Parathyroid adenoma (tissue), 2 donors: ENCODE results near the gene ICAM3.
"Not testable (repeated sequence)": the region's sequence is repeated elsewhere in the genome, so short reads cannot be mapped to it uniquely, and the experiment has no call there.

ENCODE experiments used
- H2AFZ ChIP-seq: fragments of 300-600 bp; sonication (generic); one replicate; pipeline ENCODE4 v1.7.0; 2017; ENCODE audit warnings: antibody characterized with exemption, mild to moderate bottlenecking
- H3K27ac ChIP-seq: fragments of 300-600 bp; sonication (generic); one replicate; pipeline ENCODE4 v1.7.0; 2017
- H3K27me3 ChIP-seq: fragments of 300-600 bp; sonication (generic); one replicate; pipeline ENCODE4 v1.7.0; 2017; ENCODE audit warnings: low read length; ENCODE audit not compliant: control insufficient read depth, insufficient read depth
- H3K36me3 ChIP-seq: fragments of 300-600 bp; sonication (generic); one replicate; pipeline ENCODE4 v1.7.0; 2017; ENCODE audit warnings: low read length; ENCODE audit not compliant: control insufficient read depth, insufficient read depth
- H3K4me1 ChIP-seq: fragments of 300-600 bp; sonication (generic); one replicate; pipeline ENCODE4 v1.7.0; 2017; ENCODE audit warnings: control low read depth
- H3K4me2 ChIP-seq: fragments of 300-600 bp; sonication (generic); one replicate; pipeline ENCODE4 v1.7.0; 2017; ENCODE audit warnings: low read length
- H3K4me3 ChIP-seq: fragments of 300-600 bp; sonication (generic); one replicate; pipeline ENCODE4 v1.7.0; 2017; ENCODE audit warnings: low read depth, low read length
- H3K79me2 ChIP-seq: fragments of 300-600 bp; sonication (generic); one replicate; pipeline ENCODE4 v1.7.0; 2017; ENCODE audit warnings: control low read depth
- H3K9ac ChIP-seq: fragments of 300-600 bp; sonication (generic); one replicate; pipeline ENCODE4 v1.7.0; 2017; ENCODE audit warnings: mild to moderate bottlenecking
- H3K9me3 ChIP-seq: fragments of 300-600 bp; sonication (generic); one replicate; pipeline ENCODE4 v1.7.0; 2017; ENCODE audit warnings: low read length; ENCODE audit not compliant: control insufficient read depth
- TF ChIP-seq, protein P1 (sequence below): fragments of 300-600 bp; sonication (generic); IDR thresholded peaks from one replicate; pipeline ENCODE4 v1.7.0; 2017; ENCODE audit warnings: antibody characterized with exemption, mild to moderate bottlenecking
- donor health status: primary hyperparathyroidism.

ICAM3 gene

DNA sequence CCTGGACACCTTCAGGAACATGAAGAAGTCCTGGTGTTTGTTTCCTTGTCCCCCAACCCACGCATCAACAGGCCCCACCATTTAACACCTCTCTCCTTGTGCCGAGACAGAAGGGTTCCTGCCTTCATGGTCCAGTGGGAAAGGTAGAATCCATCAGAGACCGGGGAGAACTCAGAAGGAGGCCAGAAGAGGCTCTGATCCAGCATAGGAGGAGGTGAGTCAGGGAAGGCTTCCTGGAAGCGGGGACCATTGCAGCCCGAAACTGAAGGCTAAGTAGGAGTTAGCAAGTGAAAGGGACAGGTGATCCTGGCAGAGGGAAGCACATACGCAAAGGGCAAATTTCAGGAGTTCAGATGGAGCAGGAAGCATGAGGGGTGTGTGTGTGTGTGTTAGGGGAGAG lies 484 bp downstream of the ICAM3 start:
- no peak overlapping the region for H3K4me3 ChIP-seq
- no peak overlapping the region for H3K9ac ChIP-seq
- no peaks in the 10 kb centered on the region for H3K79me2 ChIP-seq
- no peak overlapping the region for H3K4me2 ChIP-seq
- no peaks in the 10 kb centered on the region for H3K36me3 ChIP-seq
- TF ChIP-seq, protein P1, sequence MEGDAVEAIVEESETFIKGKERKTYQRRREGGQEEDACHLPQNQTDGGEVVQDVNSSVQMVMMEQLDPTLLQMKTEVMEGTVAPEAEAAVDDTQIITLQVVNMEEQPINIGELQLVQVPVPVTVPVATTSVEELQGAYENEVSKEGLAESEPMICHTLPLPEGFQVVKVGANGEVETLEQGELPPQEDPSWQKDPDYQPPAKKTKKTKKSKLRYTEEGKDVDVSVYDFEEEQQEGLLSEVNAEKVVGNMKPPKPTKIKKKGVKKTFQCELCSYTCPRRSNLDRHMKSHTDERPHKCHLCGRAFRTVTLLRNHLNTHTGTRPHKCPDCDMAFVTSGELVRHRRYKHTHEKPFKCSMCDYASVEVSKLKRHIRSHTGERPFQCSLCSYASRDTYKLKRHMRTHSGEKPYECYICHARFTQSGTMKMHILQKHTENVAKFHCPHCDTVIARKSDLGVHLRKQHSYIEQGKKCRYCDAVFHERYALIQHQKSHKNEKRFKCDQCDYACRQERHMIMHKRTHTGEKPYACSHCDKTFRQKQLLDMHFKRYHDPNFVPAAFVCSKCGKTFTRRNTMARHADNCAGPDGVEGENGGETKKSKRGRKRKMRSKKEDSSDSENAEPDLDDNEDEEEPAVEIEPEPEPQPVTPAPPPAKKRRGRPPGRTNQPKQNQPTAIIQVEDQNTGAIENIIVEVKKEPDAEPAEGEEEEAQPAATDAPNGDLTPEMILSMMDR = no peak
- H3K4me1 ChIP-seq = peaks cover 3% of the 10 kb centered on the region
- H3K27me3 ChIP-seq = no peaks in the 10 kb centered on the region
- no peaks in the 10 kb centered on the region for H3K9me3 ChIP-seq
- no peak overlapping the region for H3K27ac ChIP-seq
- no peak overlapping the region for H2AFZ ChIP-seq

DNA sequence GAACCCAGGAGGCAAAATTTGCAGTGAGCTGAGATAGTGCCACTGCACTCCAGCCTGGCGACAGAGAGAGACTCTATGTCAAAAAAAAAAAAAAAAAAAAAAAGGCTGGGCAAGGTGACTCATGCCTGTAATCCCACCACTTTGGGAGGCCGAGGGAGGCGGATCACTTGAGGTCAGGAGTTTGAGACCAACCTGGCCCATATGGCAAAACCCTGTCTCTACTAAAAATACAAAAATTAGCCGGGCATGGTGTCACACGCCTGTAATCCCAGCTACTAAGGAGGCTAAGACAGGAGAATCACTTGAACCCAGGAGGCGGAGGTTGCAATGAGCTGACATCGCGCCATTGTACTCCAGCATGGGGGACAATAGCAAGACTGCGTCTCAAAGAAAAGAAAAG lies 2.7 kb downstream of the ICAM3 start:
- H3K79me2 ChIP-seq, H3K9ac ChIP-seq, H2AFZ ChIP-seq, H3K4me3 ChIP-seq, H3K9me3 ChIP-seq, H3K27me3 ChIP-seq, H3K4me2 ChIP-seq, H3K27ac ChIP-seq, H3K36me3 ChIP-seq: not testable (repeated sequence)
- H3K4me1 ChIP-seq = peaks cover 11% of the 10 kb centered on the region

GRCh38 chr19:10335352-10335985 lies 4.0 kb downstream of the ICAM3 start:
- peak overlapping the region; percentile 98 for H3K4me3 ChIP-seq
- peak overlapping the region; percentile 91 for H2AFZ ChIP-seq
- peak overlapping the region; percentile 53 for H3K4me2 ChIP-seq
- H3K27ac ChIP-seq = no peak overlapping the region
- H3K9me3 ChIP-seq = no peaks in the 10 kb centered on the region
- no peak overlapping the region for H3K9ac ChIP-seq
- TF ChIP-seq, protein P1 = no peak
- peaks cover 4% of the 10 kb centered on the region for H3K79me2 ChIP-seq
- no peaks in the 10 kb centered on the region for H3K27me3 ChIP-seq
- H3K36me3 ChIP-seq = no peaks in the 10 kb centered on the region
- H3K4me1 ChIP-seq = peaks cover 11% of the 10 kb centered on the region

DNA sequence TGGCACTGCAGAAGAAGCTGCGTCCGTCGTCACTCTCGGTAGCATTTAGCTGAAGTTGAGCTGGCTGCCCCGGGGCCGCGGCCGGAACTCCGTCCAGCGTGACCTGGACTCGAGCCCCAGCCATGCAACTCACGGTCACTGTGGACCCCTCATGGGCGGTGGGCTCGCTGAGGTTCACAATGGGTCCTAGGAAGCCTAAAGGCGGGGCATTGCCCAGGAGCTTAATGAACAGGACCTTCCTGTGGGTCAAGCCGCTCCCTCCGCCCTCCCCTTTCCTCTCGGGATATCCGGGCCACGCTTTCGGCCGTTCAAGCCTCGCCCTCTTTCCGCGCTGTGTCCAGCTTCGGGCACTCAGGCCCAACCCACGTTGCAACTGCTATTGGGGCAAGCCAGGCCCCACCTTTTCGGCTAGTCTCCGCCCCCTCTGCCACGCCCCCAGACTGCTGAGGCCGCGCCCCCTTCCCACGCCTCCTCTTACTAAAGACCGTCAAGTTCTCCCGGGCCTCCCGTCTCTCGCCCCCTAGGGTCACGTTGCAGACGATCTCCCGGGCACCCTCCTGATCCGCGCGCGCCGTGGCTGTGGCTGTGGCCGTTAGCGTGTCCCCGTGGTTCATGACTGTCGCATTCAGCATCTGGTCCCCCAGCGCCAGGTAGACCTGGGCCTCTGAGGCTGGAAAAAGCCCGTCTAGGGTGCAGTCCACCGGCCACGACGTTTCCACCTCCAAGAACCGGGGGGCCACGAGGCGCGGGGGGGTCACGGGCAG lies 4.7 kb downstream of the ICAM3 start:
- Histone ChIP-seq H3K9ac (no peak overlapping the region), H3K4me2 (peak overlapping the region; percentile 88), H3K27me3 (no peaks in the 10 kb centered on the region), H3K79me2 (peaks cover 4% of the 10 kb centered on the region), H3K27ac (peak overlapping the region; percentile 51), H3K4me1 (peaks cover 11% of the 10 kb centered on the region), H3K4me3 (peak overlapping the region; percentile 98), H2AFZ (peak overlapping the region; percentile 91), H3K36me3 (no peaks in the 10 kb centered on the region), H3K9me3 (no peaks in the 10 kb centered on the region)
- TF ChIP-seq, protein P1 = no peak

DNA sequence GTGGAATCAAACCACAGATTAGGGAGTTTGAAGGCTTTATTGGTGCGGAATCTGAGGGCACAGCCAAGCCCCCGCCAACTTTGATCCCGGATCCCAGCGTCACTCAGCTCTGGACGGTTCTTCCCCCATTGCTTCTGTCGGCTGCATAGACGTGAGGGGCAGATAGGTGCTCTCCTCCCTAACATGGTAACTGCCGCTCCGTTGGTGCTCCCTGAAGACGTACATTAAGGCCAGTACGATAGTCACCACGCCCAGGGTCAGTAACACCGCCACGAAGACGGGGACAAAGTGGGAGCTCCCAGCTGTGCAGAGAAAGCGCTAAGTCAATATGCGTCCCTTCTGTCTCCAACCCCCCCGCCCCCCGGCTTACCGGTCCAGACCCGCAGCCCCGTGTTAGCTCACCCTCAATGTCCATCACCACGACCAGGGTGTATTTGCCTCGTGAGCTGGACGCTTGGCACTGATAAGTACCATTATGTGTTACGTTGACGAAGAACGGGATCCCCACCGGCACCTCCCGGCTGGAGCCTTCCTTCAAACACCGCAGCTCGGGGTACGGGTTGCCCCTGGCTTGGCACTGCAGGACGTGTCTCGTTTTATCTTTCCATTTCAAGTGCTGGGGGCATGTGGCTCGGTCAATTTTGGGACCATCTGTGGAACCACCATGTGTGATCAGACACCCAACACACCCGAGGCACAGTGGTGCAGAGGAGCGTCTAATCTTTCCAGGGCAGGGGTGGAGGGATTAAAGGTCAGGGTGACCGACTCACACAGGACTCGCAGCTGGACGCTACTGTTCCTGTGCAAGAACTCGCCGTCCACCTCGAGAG lies 5.5 kb downstream of the ICAM3 start:
- H3K9me3 ChIP-seq = no peaks in the 10 kb centered on the region
- H3K27me3 ChIP-seq = no peaks in the 10 kb centered on the region
- TF ChIP-seq, protein P1 = no peak
- peak overlapping the region; percentile 80 for H3K27ac ChIP-seq
- peak overlapping the region; percentile 88 for H3K4me2 ChIP-seq
- peak overlapping the region; percentile 91 for H2AFZ ChIP-seq
- peaks cover 11% of the 10 kb centered on the region for H3K4me1 ChIP-seq
- peaks cover 4% of the 10 kb centered on the region for H3K79me2 ChIP-seq
- H3K36me3 ChIP-seq = no peaks in the 10 kb centered on the region
- peak overlapping the region; percentile 98 for H3K4me3 ChIP-seq
- no peak overlapping the region for H3K9ac ChIP-seq
